ENCODE results near the gene NEK10. TPM values are rescaled to one million over a fixed set of nuclear protein-coding genes. Genes with fewer than 3 reads are reported as not detected.

Gene NEK10
- total RNA-seq, 1 experiment from 2014 or later, result 1.7 TPM

- no peak overlapping the region for H3K9ac ChIP-seq (ENCODE audit: low read length)
- no peaks in the 10 kb centered on the region for H3K4me1 ChIP-seq (ENCODE audit: insufficient read depth, low read length)
- no peak overlapping the region for H3K27ac ChIP-seq (ENCODE audit: low read length)
- ChIA-PET POLR2A (ENCODE audit: unreplicated experiment) (no interaction called here), CTCF (no interaction called here)
- no peaks in the 10 kb centered on the region for H3K9me3 ChIP-seq (ENCODE audit: low read length)
- H3K4me3 ChIP-seq (ENCODE audit: low read length), result no peak overlapping the region
- TF ChIP-seq EZH2phosphoT487 (IDR thresholded peaks at IDR 0.05; ENCODE audit: borderline replicate concordance, low read length) (no peak), CTCF (conservative IDR thresholded peaks at IDR 0.05; ENCODE audit: low read depth, low read length) (no peak), EZH2 (IDR thresholded peaks at IDR 0.05; ENCODE audit: low read length, unreplicated experiment) (no peak)
- no peaks in the 10 kb centered on the region for H3K9me2 ChIP-seq (replicated peaks; ENCODE audit: low read length)
- no peak overlapping the region for H3K4me2 ChIP-seq (ENCODE audit: low read length)
- H2AFZ ChIP-seq (ENCODE audit: low read length), result no peak overlapping the region
- no peak for DNase-seq
- H3F3A ChIP-seq (ENCODE audit: low read length, unreplicated experiment), result no peaks in the 10 kb centered on the region
- no peaks in the 10 kb centered on the region for H4K20me1 ChIP-seq (ENCODE audit: low read length)
- H3K79me2 ChIP-seq (ENCODE audit: low read length), result no peaks in the 10 kb centered on the region
- no peaks in the 10 kb centered on the region for H3K27me3 ChIP-seq (ENCODE audit: low read length)
- no TSS peak for BruUV-seq (replicated peaks)
- intact Hi-C loops (cut with micrococcal nuclease), result loop anchor here (1.0 kb wide), 1 partner anchor 144 kb away; no protein-coding TSS in a partner anchor
- no peaks in the 10 kb centered on the region for H3K36me3 ChIP-seq (ENCODE audit: low read depth, low read length)
- ATAC-seq, result no peak
Measured at GRCh38 chr3:27278383-27279055, 90.7 kb downstream of the NEK10 start.

GRCh38 chr3:27275441-27275990, 93.7 kb downstream of the NEK10 start:
- H2AFZ ChIP-seq (ENCODE audit: low read length), result no peak overlapping the region
- H3K9me3 ChIP-seq (ENCODE audit: low read length), result no peaks in the 10 kb centered on the region
- H3F3A ChIP-seq (ENCODE audit: low read length, unreplicated experiment), result no peaks in the 10 kb centered on the region
- intact Hi-C loops (cut with micrococcal nuclease), result no loop called here
- H3K4me2 ChIP-seq (ENCODE audit: low read length), result no peak overlapping the region
- ATAC-seq, result no peak
- TF ChIP-seq EZH2 (IDR thresholded peaks at IDR 0.05; ENCODE audit: low read length, unreplicated experiment) (no peak), CTCF (conservative IDR thresholded peaks at IDR 0.05; ENCODE audit: low read depth, low read length) (no peak), EZH2phosphoT487 (IDR thresholded peaks at IDR 0.05; ENCODE audit: borderline replicate concordance, low read length) (no peak)
- no peaks in the 10 kb centered on the region for H3K36me3 ChIP-seq (ENCODE audit: low read depth, low read length)
- no peaks in the 10 kb centered on the region for H3K4me1 ChIP-seq (ENCODE audit: insufficient read depth, low read length)
- no peak overlapping the region for H3K9ac ChIP-seq (ENCODE audit: low read length)
- no peaks in the 10 kb centered on the region for H4K20me1 ChIP-seq (ENCODE audit: low read length)
- H3K4me3 ChIP-seq (ENCODE audit: low read length), result no peak overlapping the region
- DNase-seq, result no peak
- BruUV-seq (replicated peaks), result no TSS peak
- H3K79me2 ChIP-seq (ENCODE audit: low read length), result no peaks in the 10 kb centered on the region
- no peaks in the 10 kb centered on the region for H3K9me2 ChIP-seq (replicated peaks; ENCODE audit: low read length)
- ChIA-PET POLR2A (ENCODE audit: unreplicated experiment) (no interaction called here), CTCF (no interaction called here)
- H3K27ac ChIP-seq (ENCODE audit: low read length), result no peak overlapping the region
- no peaks in the 10 kb centered on the region for H3K27me3 ChIP-seq (ENCODE audit: low read length)

GRCh38 chr3:27271890-27272289, 97.3 kb downstream of the NEK10 start:
- Histone ChIP-seq H3K9me3 (ENCODE audit: low read length) (no peaks in the 10 kb centered on the region), H3K9me2 (replicated peaks; ENCODE audit: low read length) (no peaks in the 10 kb centered on the region), H2AFZ (ENCODE audit: low read length) (no peak overlapping the region), H3K9ac (ENCODE audit: low read length) (no peak overlapping the region), H3F3A (ENCODE audit: low read length, unreplicated experiment) (no peaks in the 10 kb centered on the region), H3K4me2 (ENCODE audit: low read length) (no peak overlapping the region), H3K36me3 (ENCODE audit: low read depth, low read length) (no peaks in the 10 kb centered on the region), H3K4me1 (ENCODE audit: insufficient read depth, low read length) (no peaks in the 10 kb centered on the region), H3K4me3 (ENCODE audit: low read length) (no peak overlapping the region), H3K27ac (ENCODE audit: low read length) (no peak overlapping the region), H3K79me2 (ENCODE audit: low read length) (no peaks in the 10 kb centered on the region), H3K27me3 (ENCODE audit: low read length) (no peaks in the 10 kb centered on the region), H4K20me1 (ENCODE audit: low read length) (no peaks in the 10 kb centered on the region)
- intact Hi-C loops (cut with micrococcal nuclease), result no loop called here
- ATAC-seq (no peak), DNase-seq (no peak)
- TF ChIP-seq EZH2phosphoT487 (IDR thresholded peaks at IDR 0.05; ENCODE audit: borderline replicate concordance, low read length) (no peak), CTCF (conservative IDR thresholded peaks at IDR 0.05; ENCODE audit: low read depth, low read length) (no peak), EZH2 (IDR thresholded peaks at IDR 0.05; ENCODE audit: low read length, unreplicated experiment) (no peak)
- BruUV-seq (replicated peaks), result no TSS peak
- CTCF ChIA-PET, result no interaction called here
- POLR2A ChIA-PET (ENCODE audit: unreplicated experiment), result no interaction called here

All from PC-3 (cell line).